ENCODE measurements around the gene ERBB3. TPM values are rescaled to one million over a fixed set of nuclear protein-coding genes. Genes with fewer than 3 reads are reported as not detected.

Gene ERBB3
- total RNA-seq, 1 donor: 1.5 TPM

- H3K4me3 ChIP-seq (ENCODE audit: low read depth, low read length): peak overlapping the region; percentile 64
- TF ChIP-seq CTCF (IDR thresholded peaks at IDR 0.05; ENCODE audit: insufficient read depth, low read length): no peak
- no peak for DNase-seq (ENCODE audit: low read depth)
These were observed 46.8 kb downstream of the ERBB3 start for GRCh38 chr12:56126732-56127239.

DNA sequence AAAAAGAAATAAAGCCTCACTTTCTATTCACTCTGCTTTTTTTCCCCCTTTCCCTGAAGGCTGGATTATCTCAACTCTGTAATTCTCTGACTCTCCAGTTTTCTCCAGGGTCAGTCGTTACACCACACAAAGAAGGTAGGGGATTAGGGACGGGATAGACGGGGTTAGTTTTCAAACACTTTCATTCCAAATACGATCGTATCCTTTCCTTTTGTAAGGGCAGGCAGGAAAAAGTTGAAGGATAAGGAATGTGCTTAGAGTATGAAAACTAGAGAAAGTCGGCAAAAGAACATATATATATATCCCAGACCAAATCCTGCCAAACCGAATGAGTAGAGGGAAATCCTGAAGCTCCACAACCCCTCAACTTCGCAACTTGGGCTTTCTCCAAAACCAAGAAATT is 47.5 kb downstream of the ERBB3 start:
- DNase-seq (ENCODE audit: low read depth): no peak
- TF ChIP-seq CTCF (IDR thresholded peaks at IDR 0.05; ENCODE audit: insufficient read depth, low read length): no peak
- H3K4me3 ChIP-seq (ENCODE audit: low read depth, low read length): peak overlapping the region; percentile 64

DNA sequence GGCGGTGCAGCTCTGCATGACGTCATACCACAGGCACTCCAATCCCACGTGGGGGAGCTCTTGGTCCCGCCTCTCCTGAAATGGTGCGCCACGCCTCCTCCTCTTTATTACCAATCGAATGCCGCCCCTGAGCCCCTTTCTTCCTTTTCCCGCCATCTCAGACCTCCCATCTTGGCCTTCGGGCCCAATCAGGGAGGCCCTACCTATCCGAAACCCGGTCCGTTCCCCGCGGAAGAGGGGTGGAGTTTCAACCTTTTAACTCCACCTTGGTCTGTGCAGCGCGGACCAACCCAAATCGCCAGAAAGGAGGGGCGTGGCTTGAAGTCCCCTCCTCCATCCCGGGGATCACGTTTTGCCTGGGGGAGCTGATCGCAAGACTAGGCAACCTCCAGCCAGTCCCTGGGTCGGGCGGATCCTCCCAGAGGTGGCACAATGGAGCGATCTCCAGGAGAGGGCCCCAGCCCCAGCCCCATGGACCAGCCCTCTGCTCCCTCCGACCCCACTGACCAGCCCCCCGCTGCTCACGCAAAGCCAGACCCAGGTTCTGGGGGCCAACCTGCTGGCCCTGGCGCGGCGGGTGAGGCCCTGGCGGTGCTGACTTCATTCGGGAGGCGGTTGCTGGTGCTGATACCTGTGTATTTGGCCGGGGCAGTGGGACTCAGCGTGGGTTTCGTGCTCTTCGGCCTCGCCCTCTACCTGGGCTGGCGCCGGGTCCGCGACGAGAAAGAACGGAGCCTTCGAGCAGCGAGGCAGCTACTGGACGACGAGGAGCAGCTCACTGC is 48.1 kb downstream of the ERBB3 start, which contains the start of gene ESYT1:
ESYT1 (plus strand) TSS at position 380 of the 782 bp plus-strand sequence; CDS start at position 433, 53 bp downstream.
- peak within 1 kb of the TSS; percentile 96 for H3K4me3 ChIP-seq (ENCODE audit: low read depth, low read length)
- no peak for TF ChIP-seq CTCF (IDR thresholded peaks at IDR 0.05; ENCODE audit: insufficient read depth, low read length)
- peak; percentile 100 for DNase-seq (ENCODE audit: low read depth)

GRCh38 chr12:56128670-56129205 is 48.8 kb downstream of the ERBB3 start:
- TF ChIP-seq CTCF (IDR thresholded peaks at IDR 0.05; ENCODE audit: insufficient read depth, low read length): no peak
- peak overlapping the region; percentile 96 for H3K4me3 ChIP-seq (ENCODE audit: low read depth, low read length)
- DNase-seq (ENCODE audit: low read depth): peak; percentile 31

DNA sequence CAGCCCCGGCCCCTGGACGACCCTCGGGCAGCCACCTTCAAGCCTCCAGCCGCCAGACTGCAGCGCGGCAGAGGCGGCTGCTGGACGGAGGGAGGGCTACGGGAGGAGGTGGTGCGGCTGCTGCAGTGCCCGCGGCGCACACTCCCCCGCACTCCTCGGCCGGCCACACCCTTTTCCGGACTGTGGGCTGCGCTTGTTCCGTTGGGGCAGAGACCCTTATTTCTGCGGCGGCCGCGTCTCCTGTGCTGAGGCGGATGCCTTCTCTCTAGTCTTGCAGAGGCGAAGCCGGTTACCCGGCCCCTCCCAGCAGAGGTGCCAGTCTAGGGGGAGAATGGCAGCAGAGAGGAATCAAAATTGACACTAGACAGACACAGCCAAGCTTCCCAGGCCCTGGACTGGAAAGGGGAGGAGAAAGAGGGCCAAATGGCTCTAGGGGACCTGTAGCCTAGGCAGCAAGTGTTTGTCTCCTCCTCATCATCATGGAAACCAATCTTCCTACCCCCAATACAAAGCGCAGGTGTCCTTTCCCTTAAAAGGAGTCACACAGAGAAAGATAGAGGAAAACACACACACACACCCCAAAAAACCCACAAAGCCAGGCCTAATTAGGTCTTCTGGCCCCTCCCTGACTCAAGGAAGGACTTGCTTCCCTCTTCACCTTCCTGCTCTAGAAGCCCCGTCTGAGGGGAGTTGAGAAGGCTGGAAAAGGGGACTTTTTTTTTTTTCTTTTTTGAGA is 49.4 kb downstream of the ERBB3 start:
- no peak for TF ChIP-seq CTCF (IDR thresholded peaks at IDR 0.05; ENCODE audit: insufficient read depth, low read length)
- peak overlapping the region; percentile 96 for H3K4me3 ChIP-seq (ENCODE audit: low read depth, low read length)
- DNase-seq (ENCODE audit: low read depth): peak; percentile 35

DNA sequence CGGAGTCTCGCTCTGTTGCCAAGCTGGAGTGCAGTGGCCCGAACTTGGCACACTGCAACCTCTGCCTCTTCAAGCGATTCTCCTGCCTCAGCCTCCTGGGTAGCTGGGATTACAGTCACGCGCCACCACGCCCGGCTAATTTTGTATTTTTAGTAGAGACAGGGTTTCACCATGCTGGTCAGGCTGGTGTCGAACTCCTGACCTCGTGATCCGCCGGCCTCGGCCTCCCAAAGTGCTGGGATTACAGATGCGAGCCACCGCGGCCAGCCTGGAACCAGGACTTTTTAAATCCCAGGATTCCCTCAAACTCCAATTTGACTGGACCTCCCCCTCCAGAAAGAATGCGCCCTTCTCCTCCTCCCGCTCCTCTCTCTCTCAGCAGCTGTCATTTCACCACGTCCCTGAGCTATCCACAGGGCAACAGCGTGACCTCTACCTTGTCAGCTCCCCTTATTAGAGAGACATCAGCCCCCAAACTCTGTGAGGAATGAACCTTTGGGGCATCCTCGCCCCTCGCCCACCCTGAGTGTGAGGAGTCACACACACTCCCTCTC is 50.1 kb downstream of the ERBB3 start:
- H3K4me3 ChIP-seq (ENCODE audit: low read depth, low read length): peak overlapping the region; percentile 96
- TF ChIP-seq CTCF (IDR thresholded peaks at IDR 0.05; ENCODE audit: insufficient read depth, low read length): no peak

More for the DNA sequence above, 50.1 kb downstream of the ERBB3 start:
- DNase-seq (ENCODE audit: low read depth): no peak
